Activated T-cell treated with anti-CD3 and anti-CD28 coated beads, Interleukin-2, amount 50 U/mL, for 4 hours (primary cell): ENCODE data around the gene KLHL29. TPM values are rescaled to one million over a fixed set of nuclear protein-coding genes. Genes with fewer than 3 reads are reported as not detected.

ENCODE experiments used
- ATAC-seq, 2 donors: fragments of 200-7000 bp; cut with Tn5 transposase; one replicate each; pipeline ENCODE4 v1.10.0; 2021
- DNase-seq: peaks from one replicate; pipeline ENCODE4 v3.0.0-alpha.2; 2020
- H3K27me3 Mint-ChIP-seq: one replicate; pipeline ENCODE4 v1.8.0; 2021; ENCODE audit warnings: low read depth, mixed read lengths
- H3K36me3 Mint-ChIP-seq: one replicate; pipeline ENCODE4 v1.8.0; 2022; ENCODE audit warnings: mixed read lengths; ENCODE audit not compliant: insufficient read depth
- H3K4me1 Mint-ChIP-seq: one replicate; pipeline ENCODE4 v1.8.0; 2021; ENCODE audit warnings: low read depth, mixed read lengths
- H3K4me3 Mint-ChIP-seq: one replicate; pipeline ENCODE4 v1.8.0; 2021; ENCODE audit warnings: mild to moderate bottlenecking, moderate library complexity, mixed read lengths
- H3K9me3 Mint-ChIP-seq: one replicate; pipeline ENCODE4 v1.8.0; 2021; ENCODE audit warnings: mixed read lengths
- total RNA-seq, 3 donors: library from RNA; stranded (reverse); gene quantifications; one replicate each; pipeline ENCODE4 v1.2.1, GENCODE V29; 2021

The KLHL29 gene
- total RNA-seq, 3 donors from 2014 or later, result 0.82 to 1.5 (median 1.1) TPM

- ATAC-seq (no peak), DNase-seq (no peak)
- Mint-ChIP-seq H3K36me3 (peaks cover 3% of the 10 kb centered on the region), H3K4me3 (no peak overlapping the region), H3K27me3 (no peaks in the 10 kb centered on the region), H3K4me1 (no peaks in the 10 kb centered on the region), H3K9me3 (no peaks in the 10 kb centered on the region)
Measured at GRCh38 chr2:23691565-23691964, 306.6 kb downstream of the KLHL29 start.

- Mint-ChIP-seq H3K4me1 (no peaks in the 10 kb centered on the region), H3K36me3 (peaks cover 3% of the 10 kb centered on the region), H3K9me3 (no peaks in the 10 kb centered on the region), H3K4me3 (no peak overlapping the region), H3K27me3 (no peaks in the 10 kb centered on the region)
- no peak for ATAC-seq
- DNase-seq, result no peak
Measured at GRCh38 chr2:23692263-23692662, 307.3 kb downstream of the KLHL29 start.

GRCh38 chr2:23692851-23693605, 308.0 kb downstream of the KLHL29 start:
- Mint-ChIP-seq H3K36me3 (peaks cover 3% of the 10 kb centered on the region), H3K27me3 (no peaks in the 10 kb centered on the region), H3K4me3 (no peak overlapping the region), H3K4me1 (no peaks in the 10 kb centered on the region), H3K9me3 (no peaks in the 10 kb centered on the region)
- ATAC-seq (no peak), DNase-seq (no peak)

- DNase-seq (no peak), ATAC-seq (no peak)
- H3K27me3 Mint-ChIP-seq, result no peaks in the 10 kb centered on the region
- peaks cover 3% of the 10 kb centered on the region for H3K36me3 Mint-ChIP-seq
- no peak overlapping the region for H3K4me3 Mint-ChIP-seq
- H3K9me3 Mint-ChIP-seq, result no peaks in the 10 kb centered on the region
- H3K4me1 Mint-ChIP-seq, result no peaks in the 10 kb centered on the region
Measured at GRCh38 chr2:23693606-23693951, 308.6 kb downstream of the KLHL29 start.

- Mint-ChIP-seq H3K36me3 (peaks cover 3% of the 10 kb centered on the region), H3K4me1 (no peaks in the 10 kb centered on the region), H3K27me3 (no peaks in the 10 kb centered on the region), H3K4me3 (no peak overlapping the region), H3K9me3 (no peaks in the 10 kb centered on the region)
- ATAC-seq (no peak), DNase-seq (no peak)
Measured at GRCh38 chr2:23694058-23695045, 309.4 kb downstream of the KLHL29 start.

GRCh38 chr2:23695214-23695889, 310.4 kb downstream of the KLHL29 start:
- Mint-ChIP-seq H3K36me3 (peaks cover 9% of the 10 kb centered on the region), H3K4me3 (no peak overlapping the region), H3K9me3 (no peaks in the 10 kb centered on the region), H3K4me1 (no peaks in the 10 kb centered on the region), H3K27me3 (no peaks in the 10 kb centered on the region)
- ATAC-seq, result no peak
- no peak for DNase-seq

GRCh38 chr2:23695890-23696751, 311.1 kb downstream of the KLHL29 start:
- H3K27me3 Mint-ChIP-seq, result no peaks in the 10 kb centered on the region
- H3K9me3 Mint-ChIP-seq, result no peaks in the 10 kb centered on the region
- no peak overlapping the region for H3K4me3 Mint-ChIP-seq
- H3K36me3 Mint-ChIP-seq, result peaks cover 13% of the 10 kb centered on the region
- ATAC-seq (no peak), DNase-seq (no peak)
- no peaks in the 10 kb centered on the region for H3K4me1 Mint-ChIP-seq

- peaks cover 15% of the 10 kb centered on the region for H3K36me3 Mint-ChIP-seq
- no peaks in the 10 kb centered on the region for H3K27me3 Mint-ChIP-seq
- H3K4me3 Mint-ChIP-seq, result no peak overlapping the region
- ATAC-seq (no peak), DNase-seq (no peak)
- no peaks in the 10 kb centered on the region for H3K4me1 Mint-ChIP-seq
- H3K9me3 Mint-ChIP-seq, result no peaks in the 10 kb centered on the region
Measured at GRCh38 chr2:23696752-23697045, 311.7 kb downstream of the KLHL29 start.

GRCh38 chr2:23697256-23698075, 312.5 kb downstream of the KLHL29 start:
- Mint-ChIP-seq H3K36me3 (peaks cover 16% of the 10 kb centered on the region), H3K27me3 (no peaks in the 10 kb centered on the region), H3K4me1 (no peaks in the 10 kb centered on the region), H3K4me3 (no peak overlapping the region), H3K9me3 (no peaks in the 10 kb centered on the region)
- DNase-seq, result no peak
- ATAC-seq, result no peak

- Mint-ChIP-seq H3K36me3 (peaks cover 18% of the 10 kb centered on the region), H3K4me1 (no peaks in the 10 kb centered on the region), H3K9me3 (no peaks in the 10 kb centered on the region), H3K27me3 (no peaks in the 10 kb centered on the region), H3K4me3 (no peak overlapping the region)
- ATAC-seq, result no peak
- no peak for DNase-seq
Measured at GRCh38 chr2:23698116-23698693, 313.2 kb downstream of the KLHL29 start.

GRCh38 chr2:23698721-23699579, 314.0 kb downstream of the KLHL29 start:
- DNase-seq (no peak), ATAC-seq (no peak)
- no peaks in the 10 kb centered on the region for H3K9me3 Mint-ChIP-seq
- H3K36me3 Mint-ChIP-seq, result peaks cover 18% of the 10 kb centered on the region
- H3K4me1 Mint-ChIP-seq, result no peaks in the 10 kb centered on the region
- H3K27me3 Mint-ChIP-seq, result no peaks in the 10 kb centered on the region
- no peak overlapping the region for H3K4me3 Mint-ChIP-seq

GRCh38 chr2:23699580-23699925, 314.6 kb downstream of the KLHL29 start:
- H3K36me3 Mint-ChIP-seq, result peaks cover 18% of the 10 kb centered on the region
- ATAC-seq (no peak), DNase-seq (no peak)
- no peaks in the 10 kb centered on the region for H3K27me3 Mint-ChIP-seq
- no peaks in the 10 kb centered on the region for H3K4me1 Mint-ChIP-seq
- no peak overlapping the region for H3K4me3 Mint-ChIP-seq
- H3K9me3 Mint-ChIP-seq, result no peaks in the 10 kb centered on the region
